COR-L47 (cell line): Measurements from ENCODE around the gene PIPOX.

Experiments used
- DNase-seq: peaks from one replicate; lab custom pipeline; 2025; lab: John Stamatoyannopoulos, UW

PIPOX gene

DNA sequence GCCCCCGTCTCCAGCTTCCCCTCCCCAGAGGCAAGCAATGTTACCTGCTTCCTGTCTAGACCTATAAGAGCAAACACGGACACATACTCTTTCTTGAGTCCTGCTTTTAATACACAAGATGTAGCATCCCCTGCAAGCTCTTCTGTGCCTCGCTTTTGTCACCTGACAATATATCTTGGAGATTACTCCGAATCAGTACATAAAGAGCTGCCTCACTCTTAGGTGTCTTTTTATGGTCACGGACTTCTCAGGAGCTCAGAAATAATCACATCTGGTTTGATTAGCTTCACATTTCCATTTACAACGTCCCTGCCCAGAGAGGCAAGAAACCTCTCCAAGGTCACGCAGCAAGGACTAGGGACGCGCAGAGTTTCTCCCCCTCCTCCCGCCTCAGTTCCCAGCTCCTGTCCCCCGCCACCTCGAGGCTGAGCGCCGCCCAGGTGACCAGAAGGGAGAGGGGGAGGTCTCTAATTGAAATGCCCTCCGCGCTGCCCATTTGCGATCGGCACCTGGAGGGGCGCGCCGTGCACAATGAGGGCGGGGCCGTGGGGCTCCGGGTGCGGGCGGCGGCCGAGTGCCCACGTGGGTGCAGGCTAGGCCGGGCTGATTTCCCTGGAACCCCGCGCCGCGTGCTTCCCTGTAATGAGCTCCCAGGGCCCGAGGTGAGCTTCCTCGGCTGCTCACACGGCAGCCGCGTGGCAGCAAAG lies 23.3 kb upstream of the PIPOX start:
- peak; percentile 80 for DNase-seq

DNA sequence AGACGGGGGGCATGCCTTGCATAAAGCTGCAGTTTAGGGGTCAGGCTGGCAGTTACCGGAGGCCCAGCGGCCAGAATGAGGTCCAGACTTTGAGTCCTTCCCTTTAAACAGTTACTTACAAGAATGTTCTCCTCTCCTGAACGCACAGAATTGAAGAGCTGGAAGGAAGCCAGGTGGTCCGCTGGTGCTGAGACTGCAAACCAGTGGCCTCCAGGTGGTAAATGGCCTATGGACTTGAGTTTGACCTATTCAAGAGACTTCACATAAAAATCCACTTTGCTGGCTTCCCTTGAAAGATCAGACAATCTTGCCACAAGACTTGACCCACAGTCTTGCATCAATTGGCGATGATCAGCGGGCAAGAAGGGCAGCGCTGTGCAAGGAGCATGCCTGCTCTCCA lies 22.4 kb upstream of the PIPOX start:
- DNase-seq: no peak

DNA sequence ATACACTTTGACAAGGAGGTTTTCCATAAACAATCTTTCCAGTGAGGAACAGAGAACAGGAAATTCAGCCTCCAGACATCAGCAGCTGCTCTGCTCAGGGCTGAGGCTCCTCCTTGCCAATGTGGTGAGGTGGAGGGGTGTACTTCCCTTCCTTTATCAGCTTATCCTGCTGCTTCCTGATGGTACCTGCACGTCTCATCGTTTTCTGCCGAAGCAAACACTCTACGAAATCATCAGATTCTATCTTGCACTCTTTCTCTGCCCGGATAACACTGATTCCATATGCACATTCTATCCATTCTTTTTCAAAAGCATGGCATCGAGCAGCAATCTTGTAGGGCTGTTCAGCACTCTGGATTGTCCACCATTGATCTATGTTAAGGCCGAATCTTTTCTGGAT lies 21.7 kb upstream of the PIPOX start:
- no peak for DNase-seq

DNA sequence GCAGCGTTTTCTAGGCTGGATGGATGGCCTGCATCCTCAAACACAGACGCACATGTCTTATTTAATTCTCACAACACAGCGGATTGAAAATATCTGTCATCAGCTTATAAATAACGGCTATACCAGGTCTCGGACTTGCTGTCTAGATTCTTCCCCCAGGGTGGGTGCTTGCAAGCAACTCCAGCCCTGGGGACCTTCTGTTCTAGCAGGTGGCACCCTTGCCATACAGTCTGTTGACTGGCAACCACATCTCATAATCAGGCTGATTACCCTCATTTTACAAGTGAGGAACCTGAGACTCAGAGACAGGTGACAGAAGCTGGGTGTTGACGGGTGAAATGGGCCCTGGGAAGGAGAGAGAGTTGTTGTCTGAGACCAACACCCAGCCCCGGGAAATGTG lies 20.9 kb upstream of the PIPOX start:
- no peak for DNase-seq

DNA sequence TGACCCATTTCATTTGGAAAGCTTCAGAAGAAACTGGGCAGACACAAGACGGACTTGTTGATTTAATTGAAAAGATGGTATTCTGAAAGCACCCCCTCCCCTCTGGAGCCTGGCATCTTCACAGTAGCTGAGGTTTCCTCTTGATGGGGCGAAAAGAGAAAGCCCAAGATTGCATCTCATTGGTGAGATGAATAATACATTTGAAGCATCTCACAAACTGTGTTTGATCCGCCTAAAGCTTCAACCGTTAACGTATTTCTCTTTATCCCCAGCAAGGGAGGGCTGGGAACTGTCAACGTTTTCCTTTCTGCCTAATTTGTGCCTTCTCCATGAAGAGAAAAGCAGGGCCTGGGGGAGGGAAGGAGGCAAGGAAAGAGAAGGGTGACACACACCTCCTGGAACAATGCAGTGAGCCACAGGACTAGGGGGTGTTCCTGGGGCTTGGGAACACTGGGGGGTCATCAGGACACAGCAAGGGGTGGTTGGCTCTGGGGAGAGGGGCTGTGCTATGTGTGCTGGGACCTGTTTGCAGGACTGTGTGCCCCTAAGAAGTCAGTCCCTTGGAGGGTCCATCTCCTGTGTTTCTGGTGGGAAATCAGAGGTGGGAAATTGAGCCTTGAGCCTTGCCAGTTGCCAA lies 18.5 kb upstream of the PIPOX start:
- DNase-seq: no peak

DNA sequence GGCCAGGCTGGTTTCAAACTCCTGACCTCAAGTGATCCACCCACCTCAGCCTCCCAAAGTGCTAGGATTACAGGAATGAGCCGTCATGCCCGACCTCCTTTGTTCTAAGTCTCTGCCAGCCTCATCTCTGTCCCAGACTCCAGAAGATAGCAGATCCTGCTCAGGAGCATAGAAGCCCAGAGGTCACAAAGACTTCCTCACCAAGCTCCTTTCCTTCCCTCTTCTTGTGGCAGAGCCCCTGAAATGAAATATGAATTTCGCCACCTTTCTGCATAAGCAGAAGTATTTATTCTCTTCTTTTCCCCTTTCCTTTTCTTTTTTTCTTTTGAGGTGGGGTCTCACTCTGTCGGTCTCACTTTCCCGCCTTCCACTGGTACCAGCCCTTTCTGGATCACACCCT lies 11.5 kb upstream of the PIPOX start:
- DNase-seq: no peak

DNA sequence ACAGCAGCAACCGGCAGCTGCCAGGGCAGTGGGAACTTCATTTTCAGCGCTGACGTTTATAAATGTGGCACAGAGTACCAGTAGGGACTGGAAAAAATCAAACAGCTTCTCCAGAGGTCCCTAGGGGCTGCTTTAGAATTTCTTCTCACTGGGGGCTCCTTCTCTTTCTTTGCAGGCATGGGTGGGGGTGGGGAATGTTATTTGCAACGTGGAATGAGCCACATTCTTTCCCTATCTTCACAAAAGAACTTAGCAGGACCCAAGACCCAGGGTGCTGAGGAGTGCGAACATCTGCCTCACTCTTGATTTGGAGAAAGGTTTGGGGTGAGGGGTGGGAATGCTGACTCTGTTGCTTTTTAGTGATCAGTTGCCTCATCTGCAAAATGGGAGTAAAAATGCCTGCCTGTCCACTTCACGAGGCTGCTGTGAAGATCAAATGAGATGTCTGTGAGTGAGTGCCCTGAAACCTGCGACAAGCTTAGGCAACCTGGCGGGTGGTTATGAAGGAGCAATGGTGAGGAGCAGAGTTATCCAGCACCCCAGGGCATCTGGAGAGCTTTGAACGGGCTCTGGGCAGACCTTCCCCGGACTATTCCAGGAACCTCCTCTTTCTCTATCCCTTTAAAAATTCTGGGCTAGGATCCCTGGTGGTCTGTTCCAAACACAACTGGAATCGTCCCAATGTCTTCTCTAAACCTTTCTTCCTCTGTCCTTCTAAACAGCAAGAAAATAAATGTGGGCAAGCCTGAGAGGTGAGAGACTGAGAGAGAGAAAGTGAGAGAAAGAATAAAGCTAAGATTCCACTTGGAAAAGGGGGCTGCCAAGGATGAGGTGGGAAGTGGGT lies 10.7 kb upstream of the PIPOX start:
- no peak for DNase-seq

DNA sequence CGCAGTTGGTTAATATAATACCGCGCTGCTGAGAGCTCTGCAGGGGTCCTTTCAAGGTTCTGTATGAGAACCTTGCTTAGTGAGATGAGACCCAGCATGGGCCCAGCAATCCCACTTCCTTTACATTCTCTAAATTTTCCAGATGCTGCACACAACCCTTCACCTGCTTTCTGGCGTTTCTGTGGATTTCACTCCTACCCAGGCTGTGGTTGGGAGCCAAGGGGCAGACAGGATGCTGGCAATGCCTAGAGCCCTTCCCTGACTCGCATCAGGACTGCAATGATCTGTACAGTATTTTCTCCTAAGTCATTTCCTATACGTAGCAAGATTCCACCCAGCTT lies 10.1 kb upstream of the PIPOX start:
- no peak for DNase-seq

DNA sequence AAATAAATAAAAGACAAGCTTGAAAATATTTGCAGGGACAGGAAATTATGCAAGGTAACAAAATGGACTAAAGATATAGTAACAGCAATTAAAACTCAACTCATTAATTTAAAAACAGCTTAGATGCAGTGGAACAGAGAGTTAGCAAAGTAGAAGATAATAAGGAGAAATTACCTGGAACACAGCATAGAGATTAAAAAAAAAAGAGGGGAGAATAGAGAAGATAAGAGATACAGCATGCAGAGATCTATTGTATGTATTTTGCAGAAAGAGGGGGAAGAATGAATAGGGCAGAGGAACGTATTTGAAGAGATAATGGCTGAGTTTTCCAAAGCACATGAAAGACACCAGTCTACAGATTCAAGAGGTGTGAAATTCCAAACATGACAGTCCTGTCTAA lies 8.4 kb upstream of the PIPOX start:
- no peak for DNase-seq

DNA sequence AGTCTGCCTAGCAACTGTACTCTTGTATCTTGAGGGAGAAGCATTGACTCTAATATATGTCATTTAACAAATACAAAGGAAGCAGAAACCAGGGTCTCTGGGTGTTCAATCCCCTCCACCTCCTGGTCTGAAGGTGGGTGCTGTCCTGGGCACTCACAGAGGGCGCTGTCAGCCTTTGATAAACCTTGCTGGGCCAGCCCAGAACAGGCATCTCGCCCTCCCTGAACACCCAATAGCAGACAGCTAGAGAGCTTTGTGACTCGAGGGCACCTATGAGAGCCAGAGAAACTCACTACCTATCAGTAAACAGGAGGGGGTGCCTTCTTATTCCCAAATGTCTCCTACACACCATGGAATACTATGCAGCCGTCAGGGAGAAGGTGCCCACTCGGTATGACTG lies 6.4 kb upstream of the PIPOX start:
- no peak for DNase-seq

DNA sequence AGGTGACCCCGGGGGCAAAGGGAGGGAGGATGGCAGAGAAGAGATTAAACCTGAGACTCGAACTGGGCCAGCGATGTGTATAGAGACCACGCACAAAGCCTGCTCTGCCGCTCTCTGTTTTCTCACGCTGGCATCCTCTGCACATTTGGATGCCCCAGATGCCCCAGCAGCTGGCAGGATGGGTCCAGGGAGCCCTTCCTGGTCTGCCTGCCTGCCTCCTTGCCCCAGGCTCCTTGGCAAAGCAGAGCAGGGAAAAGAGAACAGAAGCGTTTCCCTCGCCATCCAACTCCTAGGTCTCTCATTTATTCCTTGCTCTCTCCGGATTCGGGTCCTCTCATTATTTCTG lies 5.2 kb upstream of the PIPOX start:
- no peak for DNase-seq

DNA sequence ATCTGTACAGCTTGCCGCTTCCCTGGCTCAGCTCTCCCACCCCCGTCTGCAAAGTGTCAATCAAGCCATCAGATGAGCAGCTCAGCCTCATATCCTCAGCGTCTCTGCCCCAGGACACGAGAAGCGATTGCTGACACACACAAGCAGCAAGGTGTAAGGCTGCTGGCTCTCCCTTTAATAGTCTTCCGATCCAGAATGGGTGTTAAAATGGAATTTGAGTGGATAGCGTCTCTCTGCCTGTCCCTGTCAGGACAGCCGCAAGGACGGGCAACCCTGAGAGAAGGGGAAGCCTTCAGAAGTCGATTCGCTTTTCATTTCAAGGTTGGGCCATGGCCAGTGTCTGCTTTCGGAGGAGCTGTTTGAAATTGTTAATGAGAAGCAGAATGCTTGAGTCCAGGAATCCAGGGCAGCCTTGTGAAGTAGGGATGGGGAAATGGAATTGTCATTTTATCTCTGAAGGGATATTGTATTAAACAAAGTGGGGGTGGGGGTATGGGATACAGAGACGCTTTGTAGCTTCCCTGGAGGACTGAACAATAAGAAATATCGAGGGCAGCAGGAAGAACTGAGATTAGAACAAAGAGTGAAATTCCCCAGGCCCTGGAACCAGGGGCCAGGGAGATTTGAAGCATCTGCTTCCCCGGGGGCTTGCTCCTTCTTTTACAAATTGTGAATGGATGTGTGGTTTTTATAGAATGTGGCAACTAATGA lies 4.7 kb upstream of the PIPOX start:
- DNase-seq: no peak

DNA sequence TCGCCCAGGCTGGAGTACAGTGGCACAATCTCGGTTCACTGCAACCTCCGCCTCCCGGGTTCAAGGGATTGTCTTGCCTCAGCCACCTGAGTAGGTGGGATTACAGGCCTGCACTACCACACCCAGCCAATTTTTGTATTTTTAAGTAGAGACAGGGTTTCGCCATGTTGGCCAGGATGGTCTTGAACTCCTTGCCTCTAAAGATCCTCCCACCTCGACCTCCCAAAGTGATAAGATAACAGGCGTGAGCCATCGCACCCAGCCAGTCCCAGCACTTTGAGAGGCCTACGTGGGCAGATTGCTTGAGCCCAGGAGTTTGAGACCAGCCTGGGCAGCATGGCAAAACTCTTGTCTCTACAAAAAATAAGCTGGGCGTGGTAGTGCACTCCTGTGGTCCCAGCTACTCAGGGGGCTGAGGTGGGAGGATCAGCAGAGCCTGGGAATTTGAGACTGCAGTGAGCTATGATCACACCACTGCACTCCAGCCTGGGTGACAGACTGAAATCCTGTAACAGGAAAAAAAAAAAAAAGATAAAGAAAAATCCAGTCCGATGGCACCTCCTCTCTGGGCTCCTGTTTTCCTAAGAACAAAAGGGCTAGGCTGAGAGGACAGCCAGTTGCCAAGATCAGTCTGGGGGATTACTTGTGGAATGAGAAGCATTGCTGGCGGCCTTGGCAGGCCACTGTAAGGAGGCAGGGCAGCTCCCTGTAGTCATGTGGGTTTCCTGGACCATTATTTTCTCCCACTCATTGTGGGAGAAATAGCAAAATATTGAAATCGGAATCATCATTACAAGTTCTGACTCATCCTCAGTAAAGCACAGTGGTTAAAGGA lies 3.0 kb upstream of the PIPOX start:
- DNase-seq: no peak

DNA sequence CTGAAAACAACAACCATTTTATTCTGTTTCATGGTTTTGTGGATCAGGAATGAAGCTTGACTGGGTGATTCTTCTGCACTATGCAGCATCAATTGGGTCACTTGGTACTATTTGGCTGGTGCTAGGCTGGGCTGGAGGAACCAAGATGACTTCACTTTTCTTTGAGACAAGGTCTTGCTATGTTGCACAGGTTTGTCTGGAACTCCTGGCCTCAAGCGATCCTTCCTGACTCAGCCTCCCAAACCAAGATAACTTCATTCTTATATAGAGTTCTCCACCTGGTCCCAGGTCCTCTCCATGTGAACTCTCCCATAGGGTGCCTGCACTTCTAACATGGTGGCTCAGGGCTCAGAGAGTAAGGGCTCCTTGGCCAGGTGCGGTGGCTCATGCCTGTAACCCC lies 1.9 kb upstream of the PIPOX start:
- no peak for DNase-seq

DNA sequence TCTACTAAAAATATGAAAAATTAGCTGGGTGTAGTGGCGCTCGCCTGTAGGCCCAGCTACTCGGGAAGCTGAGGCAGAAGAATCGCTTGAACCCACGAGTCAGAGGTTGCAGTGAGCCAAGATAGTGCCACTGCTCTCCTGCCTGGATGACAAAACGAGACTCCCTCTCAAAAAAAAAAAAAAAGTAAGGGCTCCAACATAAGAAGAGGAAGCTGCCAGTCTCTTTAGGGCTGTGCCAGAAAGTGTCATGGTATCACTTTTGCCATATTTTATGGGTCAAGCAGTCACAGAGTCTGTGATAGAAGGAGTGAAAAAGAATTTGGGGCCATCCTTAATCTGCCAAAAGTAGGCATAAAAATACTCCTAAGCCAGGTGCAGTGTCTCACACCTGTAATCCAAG lies 1.4 kb upstream of the PIPOX start:
- no peak for DNase-seq

DNA sequence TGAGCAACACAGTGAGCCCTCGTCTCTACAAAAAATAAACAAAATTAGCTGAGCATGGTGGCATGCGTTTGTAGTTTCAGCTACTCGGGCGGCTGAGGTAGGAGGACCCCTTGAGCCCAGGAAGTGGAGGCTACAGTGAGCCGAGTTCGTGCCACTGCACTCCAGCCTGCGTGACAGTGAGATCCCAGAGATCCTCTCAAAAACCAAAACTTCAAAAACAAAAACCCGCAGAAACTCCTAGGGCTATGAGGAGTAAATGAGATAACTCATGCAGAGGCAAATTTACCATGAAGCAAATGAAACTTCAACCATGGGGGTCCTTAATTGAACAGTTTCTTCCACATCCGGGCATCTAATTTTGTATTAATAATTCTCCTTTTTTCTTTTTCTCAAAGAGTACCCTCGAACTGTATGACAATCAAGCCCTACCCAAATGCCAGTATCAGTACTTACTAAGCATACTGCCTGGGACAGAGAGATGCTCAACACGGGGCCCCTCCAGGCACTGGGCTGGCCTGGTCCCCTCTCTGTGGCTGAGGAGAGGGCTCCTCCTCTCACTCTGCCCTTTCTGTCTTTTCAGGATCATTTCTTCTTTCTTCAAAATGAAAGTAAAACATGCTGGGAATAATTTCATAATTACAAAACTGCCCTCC lies 789 bp upstream of the PIPOX start:
- DNase-seq: no peak

DNA sequence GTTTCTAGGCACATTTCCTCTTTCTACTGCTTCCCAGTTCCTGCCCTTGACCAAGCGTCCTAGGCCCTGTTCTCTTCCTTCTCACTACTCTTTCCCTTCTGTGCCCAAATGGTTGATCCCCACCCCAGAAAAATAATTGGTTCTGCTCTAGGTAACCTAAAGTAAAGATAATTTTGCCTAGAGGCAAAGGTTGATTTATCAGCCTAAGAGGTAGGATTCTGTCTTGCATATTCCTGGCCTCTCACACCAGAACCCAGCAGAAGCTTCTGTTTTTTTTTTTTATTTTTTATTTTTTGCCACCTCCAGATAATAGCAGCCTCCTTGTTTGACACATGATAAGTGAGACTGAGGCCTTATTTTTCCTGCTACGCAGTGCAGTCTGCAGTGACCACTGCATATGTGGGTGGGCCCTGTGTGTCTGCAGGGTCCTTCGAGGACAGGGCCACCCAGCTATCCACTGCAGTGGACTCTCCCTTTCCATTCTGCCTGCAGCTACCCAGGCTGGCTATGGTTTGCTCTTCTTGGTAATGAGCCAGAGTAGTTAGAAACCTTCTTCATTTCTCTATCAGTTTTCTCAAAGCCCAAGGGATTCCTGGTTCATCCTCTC lies 701 bp downstream of the PIPOX start:
- no peak for DNase-seq

DNA sequence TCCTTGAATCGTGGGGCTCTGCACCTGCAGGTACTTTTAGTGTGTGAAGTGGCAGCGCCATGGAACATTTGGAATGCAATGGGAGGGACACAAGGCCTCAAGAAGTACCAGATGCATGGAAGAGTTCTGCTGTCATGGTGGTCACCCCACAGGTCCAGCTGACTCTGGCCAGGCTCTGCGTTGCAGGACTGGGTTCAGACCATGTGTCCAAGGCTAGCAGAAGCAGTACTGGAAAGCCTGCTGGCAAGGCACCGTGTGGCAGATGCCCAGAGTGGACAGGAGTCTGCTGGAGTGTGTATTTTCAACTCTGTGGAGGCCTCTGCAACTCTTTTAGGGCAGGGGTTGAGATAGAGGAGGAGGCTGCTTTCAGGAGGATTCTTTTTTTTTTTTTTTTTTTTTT lies 2.1 kb downstream of the PIPOX start:
- DNase-seq: no peak

DNA sequence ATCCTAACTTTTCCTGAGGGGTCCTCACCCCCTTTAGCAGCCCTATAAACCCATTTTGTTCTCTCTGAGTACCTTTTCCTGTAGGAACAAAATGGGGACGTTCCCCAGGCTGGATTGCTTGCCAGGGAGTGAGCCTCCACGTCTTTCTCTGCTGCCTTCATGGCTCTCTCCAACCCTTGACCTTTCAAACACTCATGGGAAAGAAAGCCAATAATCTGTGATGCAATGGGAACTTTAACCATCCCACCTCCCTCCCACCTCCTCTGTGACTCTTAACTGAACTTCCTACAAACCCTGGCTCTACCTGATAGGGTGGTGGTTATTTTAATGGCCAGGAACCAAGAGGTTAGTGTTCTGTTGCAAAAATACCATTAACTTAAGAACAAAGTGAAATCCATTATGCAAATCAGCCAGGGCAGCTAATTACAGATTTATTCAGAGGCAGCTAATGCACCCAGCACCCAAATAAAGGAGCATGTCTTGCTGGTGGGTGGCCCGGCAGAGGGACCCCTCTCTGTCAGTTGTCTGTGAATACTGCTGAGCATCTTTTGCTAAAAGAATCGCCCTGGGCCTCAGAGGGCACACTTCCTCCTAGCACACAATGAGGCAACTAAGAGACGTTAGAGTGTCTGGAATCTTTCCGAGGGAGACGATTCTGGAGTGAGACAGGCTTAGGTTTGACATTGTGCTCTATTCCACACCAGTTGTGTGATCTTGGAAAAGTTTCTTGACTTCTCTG lies 3.0 kb downstream of the PIPOX start:
- no peak for DNase-seq

DNA sequence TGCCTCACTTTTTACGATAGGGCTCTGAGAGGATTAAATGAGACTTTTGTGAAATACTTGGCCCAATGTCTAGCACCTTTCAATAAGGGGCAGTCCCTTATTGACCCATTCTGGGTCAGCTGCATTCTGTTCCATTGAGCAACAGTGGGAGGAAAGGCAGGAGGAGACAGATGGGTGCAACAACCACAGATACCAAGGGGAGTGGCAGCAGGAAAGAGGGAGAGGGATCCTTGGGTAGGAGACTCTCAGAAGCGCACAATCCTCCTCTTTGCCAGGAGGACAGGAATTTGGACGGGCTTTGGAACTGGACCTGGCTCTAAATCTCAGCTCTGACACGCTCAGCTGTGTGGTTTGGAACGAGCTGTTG lies 3.5 kb downstream of the PIPOX start:
- no peak for DNase-seq
